Cardiac muscle cell (in vitro differentiated cells and primary cell): ENCODE results near the gene RUNX2. TPM values are rescaled to one million over a fixed set of nuclear protein-coding genes. Genes with fewer than 3 reads are reported as not detected.

Source experiments
- DNase-seq, 2 donors: peaks; one replicate each; pipeline versions ENCODE4 v3.0.0 to v3.0.0-alpha.2; 2010 to 2017; ENCODE audit warnings: low read depth in 1 of 2, low spot score in 1 of 2
- H3K27ac ChIP-seq: fragments of 200-600 bp; sonication (generic); 2 replicates; pipeline ENCODE4 v1.5.1; 2016
- H3K27me3 ChIP-seq: fragments of 200-600 bp; sonication (generic); 2 replicates; pipeline ENCODE4 v1.6.0; 2016; ENCODE audit warnings: control low read depth
- H3K36me3 ChIP-seq: fragments of 200-600 bp; sonication (generic); 2 replicates; pipeline ENCODE4 v1.5.1; 2016; ENCODE audit warnings: control low read depth
- H3K4me1 ChIP-seq: fragments of 200-600 bp; sonication (generic); 2 replicates; pipeline ENCODE4 v1.8.1; 2017; ENCODE audit warnings: low read depth, mild to moderate bottlenecking, mixed run types
- H3K4me3 ChIP-seq: fragments of 200-600 bp; sonication (generic); 2 replicates; pipeline ENCODE4 v1.5.1; 2016; ENCODE audit warnings: mild to moderate bottlenecking
- H3K9me3 ChIP-seq: fragments of 200-600 bp; sonication (generic); 2 replicates; pipeline ENCODE4 v1.5.1; 2017; ENCODE audit warnings: low read depth, mild to moderate bottlenecking, control low read depth
- polyA plus RNA-seq: library from polyadenylated mRNA; unstranded; fragments of >200 nt; fragmentation: Nextera tagmentation; extraction: Ambion mirVana; gene quantifications from 2 replicates; pipeline ENCODE4 v1.2.1, GENCODE V29; 2016
- total RNA-seq: library from RNA; depleted of rRNA; stranded (reverse); fragments of >200 nt; gene quantifications from 2 replicates; pipeline ENCODE4 v1.2.3, GENCODE V29; 2016
- TF ChIP-seq, protein P1 (sequence below): IDR thresholded peaks from 2 replicates; pipeline ENCODE4 v1.5.1; 2012; ENCODE audit warnings: low read depth, mild to moderate bottlenecking, low read length

RUNX2 gene
- total and polyA plus RNA-seq, 2 experiments from 2014 or later = 1.6 to 1.9 TPM

DNA sequence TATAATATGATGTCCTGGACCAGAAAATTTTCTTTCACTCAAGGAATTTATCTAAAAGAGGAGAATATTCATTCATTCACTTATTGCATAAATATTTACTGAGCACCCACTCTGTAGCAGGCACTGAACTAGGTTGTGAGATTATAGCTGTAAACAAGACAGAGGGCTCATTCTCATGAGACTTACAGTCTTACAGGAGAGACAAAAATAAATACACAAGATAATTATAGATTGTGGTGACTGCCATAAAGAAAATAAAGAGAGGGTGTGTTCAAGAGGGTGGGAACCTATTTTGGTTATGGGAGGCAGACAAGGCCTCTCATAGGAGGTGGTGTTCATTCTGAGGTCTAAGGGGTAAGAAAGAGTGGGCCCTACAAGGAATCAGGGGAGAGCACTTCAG is 159.5 kb downstream of the RUNX2 start:
- H3K4me1 ChIP-seq = no peaks in the 10 kb centered on the region
- no peak overlapping the region for H3K27ac ChIP-seq
- no peak overlapping the region for H3K4me3 ChIP-seq
- no peaks in the 10 kb centered on the region for H3K9me3 ChIP-seq
- TF ChIP-seq, protein P1, sequence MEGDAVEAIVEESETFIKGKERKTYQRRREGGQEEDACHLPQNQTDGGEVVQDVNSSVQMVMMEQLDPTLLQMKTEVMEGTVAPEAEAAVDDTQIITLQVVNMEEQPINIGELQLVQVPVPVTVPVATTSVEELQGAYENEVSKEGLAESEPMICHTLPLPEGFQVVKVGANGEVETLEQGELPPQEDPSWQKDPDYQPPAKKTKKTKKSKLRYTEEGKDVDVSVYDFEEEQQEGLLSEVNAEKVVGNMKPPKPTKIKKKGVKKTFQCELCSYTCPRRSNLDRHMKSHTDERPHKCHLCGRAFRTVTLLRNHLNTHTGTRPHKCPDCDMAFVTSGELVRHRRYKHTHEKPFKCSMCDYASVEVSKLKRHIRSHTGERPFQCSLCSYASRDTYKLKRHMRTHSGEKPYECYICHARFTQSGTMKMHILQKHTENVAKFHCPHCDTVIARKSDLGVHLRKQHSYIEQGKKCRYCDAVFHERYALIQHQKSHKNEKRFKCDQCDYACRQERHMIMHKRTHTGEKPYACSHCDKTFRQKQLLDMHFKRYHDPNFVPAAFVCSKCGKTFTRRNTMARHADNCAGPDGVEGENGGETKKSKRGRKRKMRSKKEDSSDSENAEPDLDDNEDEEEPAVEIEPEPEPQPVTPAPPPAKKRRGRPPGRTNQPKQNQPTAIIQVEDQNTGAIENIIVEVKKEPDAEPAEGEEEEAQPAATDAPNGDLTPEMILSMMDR = no peak
- H3K27me3 ChIP-seq = no peaks in the 10 kb centered on the region
- DNase-seq = no peak
- no peaks in the 10 kb centered on the region for H3K36me3 ChIP-seq

DNA sequence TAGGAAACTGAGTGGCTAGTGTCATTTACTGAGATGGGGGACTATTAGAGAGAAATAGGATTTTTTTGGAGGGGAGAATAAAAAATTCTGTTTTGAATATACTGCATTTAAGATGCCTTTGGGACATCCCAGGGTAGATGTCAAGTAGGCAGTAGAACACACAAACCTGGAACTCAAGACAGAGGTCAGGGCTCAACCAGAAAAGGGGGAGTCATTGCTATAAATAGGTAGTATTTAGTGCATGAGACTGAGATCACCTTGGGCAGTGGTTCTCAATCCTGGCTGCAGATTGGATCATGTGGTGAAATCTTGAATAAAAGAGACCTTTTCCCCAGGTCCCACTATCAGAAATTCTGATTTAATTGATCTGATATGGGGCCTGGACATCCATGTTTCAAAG is 160.1 kb downstream of the RUNX2 start:
- no peak for DNase-seq
- no peaks in the 10 kb centered on the region for H3K4me1 ChIP-seq
- H3K9me3 ChIP-seq = no peaks in the 10 kb centered on the region
- H3K36me3 ChIP-seq = no peaks in the 10 kb centered on the region
- H3K4me3 ChIP-seq = no peak overlapping the region
- H3K27me3 ChIP-seq = no peaks in the 10 kb centered on the region
- TF ChIP-seq, protein P1 = no peak
- no peak overlapping the region for H3K27ac ChIP-seq

DNA sequence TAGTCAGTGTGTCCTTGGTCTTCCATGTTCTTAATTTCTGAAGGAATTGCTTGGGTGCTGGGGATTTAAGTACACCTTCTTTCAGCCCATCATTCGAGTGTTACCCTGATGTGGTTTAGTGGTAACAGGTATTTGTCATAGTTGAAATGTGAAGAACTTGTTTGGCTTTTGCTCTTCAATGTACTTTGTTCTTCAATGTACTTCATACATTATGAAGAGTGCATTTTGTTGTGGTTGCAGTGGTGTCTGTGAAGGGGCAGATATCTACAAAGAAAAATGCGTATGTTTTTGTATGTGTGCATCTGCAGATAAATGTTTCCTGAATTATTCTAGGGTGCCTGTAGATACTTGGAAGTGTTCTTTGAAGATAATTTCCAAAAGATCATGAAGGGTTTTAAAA is 160.8 kb downstream of the RUNX2 start:
- no peak overlapping the region for H3K27ac ChIP-seq
- no peaks in the 10 kb centered on the region for H3K9me3 ChIP-seq
- no peaks in the 10 kb centered on the region for H3K36me3 ChIP-seq
- no peak for DNase-seq
- no peaks in the 10 kb centered on the region for H3K4me1 ChIP-seq
- no peaks in the 10 kb centered on the region for H3K27me3 ChIP-seq
- TF ChIP-seq, protein P1 = no peak
- no peak overlapping the region for H3K4me3 ChIP-seq

DNA sequence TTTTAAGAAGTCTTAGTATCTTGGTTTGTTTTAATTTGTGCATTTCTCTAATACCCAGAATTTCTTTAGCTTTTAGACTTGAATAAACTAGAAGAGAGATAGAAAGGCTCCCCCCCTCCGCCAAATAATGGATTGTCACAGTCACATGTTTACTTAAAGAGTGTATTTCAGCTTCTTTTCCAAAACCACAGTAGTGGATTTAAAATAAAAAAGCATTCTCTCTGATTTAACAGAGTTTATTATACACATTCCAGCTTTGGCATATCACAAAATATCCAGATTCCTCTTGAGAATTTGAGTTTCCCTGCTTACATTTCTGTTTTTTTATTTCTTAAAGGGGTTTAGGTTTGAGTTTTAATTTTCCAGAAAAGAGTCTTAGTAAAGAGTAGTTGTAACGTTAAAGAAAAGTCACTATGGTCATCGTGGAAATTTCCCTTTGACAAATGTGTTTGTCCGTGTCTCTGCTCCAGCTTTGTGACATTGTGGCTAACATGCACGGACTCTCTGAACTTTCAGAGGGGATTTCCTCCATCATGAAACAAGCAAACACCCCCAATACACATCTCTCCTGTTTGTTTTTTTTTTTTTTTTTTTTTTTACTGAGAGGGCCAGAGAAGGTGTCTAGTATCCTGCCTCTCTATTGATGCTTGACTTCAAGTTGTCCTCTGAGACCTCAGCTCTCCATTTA is 163.1 kb downstream of the RUNX2 start:
- DNase-seq = no peak
- H3K4me3 ChIP-seq = no peak overlapping the region
- H3K36me3 ChIP-seq = no peaks in the 10 kb centered on the region
- TF ChIP-seq, protein P1 = no peak
- no peaks in the 10 kb centered on the region for H3K27me3 ChIP-seq
- no peaks in the 10 kb centered on the region for H3K4me1 ChIP-seq
- H3K27ac ChIP-seq = no peak overlapping the region
- no peaks in the 10 kb centered on the region for H3K9me3 ChIP-seq

DNA sequence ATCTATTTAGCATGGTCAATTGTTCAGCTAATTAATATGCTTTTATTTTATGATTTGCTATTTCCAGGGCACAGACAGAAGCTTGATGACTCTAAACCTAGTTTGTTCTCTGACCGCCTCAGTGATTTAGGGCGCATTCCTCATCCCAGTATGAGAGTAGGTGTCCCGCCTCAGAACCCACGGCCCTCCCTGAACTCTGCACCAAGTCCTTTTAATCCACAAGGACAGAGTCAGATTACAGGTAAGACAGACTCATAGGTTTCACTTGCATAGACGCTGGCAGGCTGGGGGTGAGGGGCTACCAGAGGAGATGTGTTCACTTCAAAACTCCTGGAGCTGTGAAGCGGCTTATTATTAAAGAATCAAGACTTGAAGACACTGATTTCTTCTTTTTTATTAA is 163.7 kb downstream of the RUNX2 start:
- Histone ChIP-seq H3K36me3 (no peaks in the 10 kb centered on the region), H3K4me3 (no peak overlapping the region), H3K4me1 (no peaks in the 10 kb centered on the region), H3K27me3 (no peaks in the 10 kb centered on the region), H3K9me3 (no peaks in the 10 kb centered on the region), H3K27ac (no peak overlapping the region)
- TF ChIP-seq, protein P1 = no peak
- no peak for DNase-seq
